Thyroid gland (tissue), 4 donors: ENCODE measurements around the gene DIS3L2. TPM values are rescaled to one million over a fixed set of nuclear protein-coding genes. Genes with fewer than 3 reads are reported as not detected.

Experiments used
- DNase-seq, 2 donors: peaks; one replicate each; pipeline ENCODE4 v3.0.0-alpha.2; 2019
- H3K27ac ChIP-seq, 3 donors: fragments of 200-600 bp; sonication (generic); 1 replicate in 2 of 3; 2 replicates in 1 of 3; pipeline ENCODE4 v1.5.1; 2016 to 2019; ENCODE audit warnings: mild to moderate bottlenecking in 1 of 3, moderate library complexity in 1 of 3
- H3K27me3 ChIP-seq: fragments of 200-600 bp; sonication (generic); one replicate; pipeline ENCODE4 v1.5.1; 2019
- H3K36me3 ChIP-seq, 2 donors: fragments of 200-600 bp; sonication (generic); one replicate each; pipeline ENCODE4 v1.5.1; 2016 to 2019
- H3K4me1 ChIP-seq, 2 donors: fragments of 200-600 bp; sonication (generic); one replicate each; pipeline ENCODE4 v1.5.1; 2017 to 2019
- H3K4me3 ChIP-seq, 3 donors: fragments of 200-600 bp; sonication (generic); replicated peaks in 1 of 3; 1 replicate in 2 of 3; 2 replicates in 1 of 3; pipeline ENCODE4 v1.5.1; 2016; ENCODE audit warnings: mild to moderate bottlenecking in 1 of 3
- H3K9me3 ChIP-seq: fragments of 200-600 bp; sonication (generic); one replicate; pipeline ENCODE4 v1.5.1; 2017
- POLR2A ChIP-seq, 2 donors: fragments of 450-650 bp; IDR thresholded peaks; one replicate each; pipeline ENCODE4 v1.6.1; 2017; ENCODE audit warnings: antibody characterized with exemption in 2 of 2, mild to moderate bottlenecking in 2 of 2, moderate library complexity in 1 of 2
- WGBS, 2 donors: methylation state at CpG; one replicate each; pipeline ENCODE4 v1.1.5; 2017; 5-methylcytosine and 5-hydroxymethylcytosine counted together
- intact Hi-C: fragments of 100-400 bp; cut with DNase I; formaldehyde crosslinking; loops from one replicate; pipeline ENCODE4 v1.15.1; 2023
- total RNA-seq, 4 donors: library from RNA; depleted of rRNA; stranded (reverse); fragments of >200 nt; gene quantifications; one replicate each; pipeline ENCODE4 v1.2.3, GENCODE V29; 2016
- TF ChIP-seq, protein P1 (sequence below), 6 experiments: fragments of 200-600 bp in 3 of 6; fragments of 450-650 bp in 3 of 6; sonication (generic) in 3 of 6; IDR thresholded peaks; one replicate each; pipeline ENCODE4 v1.5.1; 2016 to 2019; ENCODE audit warnings: antibody characterized with exemption in 6 of 6, mild to moderate bottlenecking in 2 of 6, inconsistent platforms in 1 of 6, moderate library complexity in 1 of 6

Gene DIS3L2
- total RNA-seq, 4 donors from 2014 or later = 42.2 to 68.7 (median 50.3) TPM

DNA sequence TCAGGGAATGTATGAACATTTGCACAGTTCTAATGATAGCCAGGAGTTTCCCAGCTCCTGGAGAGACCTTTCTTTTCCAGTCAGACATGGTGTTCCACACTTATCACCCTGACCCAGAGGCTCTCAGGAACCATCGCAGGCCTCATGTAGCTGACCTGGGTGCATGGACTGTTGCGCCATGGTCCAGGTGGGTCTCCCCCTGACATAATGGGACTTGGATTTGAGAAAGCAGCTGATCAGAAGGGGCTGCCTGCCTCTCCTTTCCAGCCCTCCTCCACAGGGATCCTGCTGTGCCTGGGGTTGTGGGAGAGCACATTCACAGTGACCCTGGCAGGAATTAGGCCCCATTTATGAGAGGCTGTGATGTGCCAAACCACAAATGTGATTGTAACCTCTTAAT, 283.6 kb downstream of the DIS3L2 start:
- no peak overlapping the region for H3K4me3 ChIP-seq
- no peaks in the 10 kb centered on the region for H3K36me3 ChIP-seq
- H3K4me1 ChIP-seq = no peaks in the 10 kb centered on the region
- no peaks in the 10 kb centered on the region for H3K9me3 ChIP-seq
- no peak for DNase-seq
- TF ChIP-seq, protein P1, sequence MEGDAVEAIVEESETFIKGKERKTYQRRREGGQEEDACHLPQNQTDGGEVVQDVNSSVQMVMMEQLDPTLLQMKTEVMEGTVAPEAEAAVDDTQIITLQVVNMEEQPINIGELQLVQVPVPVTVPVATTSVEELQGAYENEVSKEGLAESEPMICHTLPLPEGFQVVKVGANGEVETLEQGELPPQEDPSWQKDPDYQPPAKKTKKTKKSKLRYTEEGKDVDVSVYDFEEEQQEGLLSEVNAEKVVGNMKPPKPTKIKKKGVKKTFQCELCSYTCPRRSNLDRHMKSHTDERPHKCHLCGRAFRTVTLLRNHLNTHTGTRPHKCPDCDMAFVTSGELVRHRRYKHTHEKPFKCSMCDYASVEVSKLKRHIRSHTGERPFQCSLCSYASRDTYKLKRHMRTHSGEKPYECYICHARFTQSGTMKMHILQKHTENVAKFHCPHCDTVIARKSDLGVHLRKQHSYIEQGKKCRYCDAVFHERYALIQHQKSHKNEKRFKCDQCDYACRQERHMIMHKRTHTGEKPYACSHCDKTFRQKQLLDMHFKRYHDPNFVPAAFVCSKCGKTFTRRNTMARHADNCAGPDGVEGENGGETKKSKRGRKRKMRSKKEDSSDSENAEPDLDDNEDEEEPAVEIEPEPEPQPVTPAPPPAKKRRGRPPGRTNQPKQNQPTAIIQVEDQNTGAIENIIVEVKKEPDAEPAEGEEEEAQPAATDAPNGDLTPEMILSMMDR (IDR thresholded peaks at IDR 0.05) = no peak
- intact Hi-C loops = no loop called here
- H3K27ac ChIP-seq = no peak overlapping the region
- WGBS, 2 donors = 94 to 95% methylated on average over 2 of the region's 2 CpGs
- H3K27me3 ChIP-seq = no peaks in the 10 kb centered on the region

DNA sequence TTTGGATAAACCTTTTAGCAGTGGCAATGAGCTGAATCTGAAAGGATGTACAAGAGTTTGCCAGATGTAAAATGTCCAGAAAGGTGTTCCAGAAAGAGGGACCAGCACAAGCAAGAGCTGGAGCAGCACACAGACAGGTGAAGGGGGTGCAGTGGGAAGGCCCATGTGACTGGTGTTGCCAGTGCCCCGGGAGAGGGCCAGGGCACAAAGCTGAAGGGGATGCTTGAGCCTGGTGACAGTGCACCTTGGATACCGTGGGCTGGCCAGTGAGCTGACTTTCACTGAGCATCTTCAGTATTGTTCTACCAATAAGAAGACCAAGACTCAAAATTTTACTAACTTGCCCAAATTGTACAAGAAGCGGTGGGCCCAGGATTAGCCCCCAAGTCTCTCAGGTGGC, 284.7 kb downstream of the DIS3L2 start:
- H3K27ac ChIP-seq = no peak overlapping the region
- no peak overlapping the region for H3K4me3 ChIP-seq
- intact Hi-C loops = no loop called here
- no peaks in the 10 kb centered on the region for H3K27me3 ChIP-seq
- H3K36me3 ChIP-seq = no peaks in the 10 kb centered on the region
- no peak for TF ChIP-seq POLR2A (IDR thresholded peaks at IDR 0.05)
- TF ChIP-seq, protein P1 (IDR thresholded peaks at IDR 0.05) = no peak
- DNase-seq = no peak
- no peaks in the 10 kb centered on the region for H3K4me1 ChIP-seq
- 90 to 94% methylated on average over 3 of the region's 3 CpGs for WGBS, 2 donors
- no peaks in the 10 kb centered on the region for H3K9me3 ChIP-seq

DNA sequence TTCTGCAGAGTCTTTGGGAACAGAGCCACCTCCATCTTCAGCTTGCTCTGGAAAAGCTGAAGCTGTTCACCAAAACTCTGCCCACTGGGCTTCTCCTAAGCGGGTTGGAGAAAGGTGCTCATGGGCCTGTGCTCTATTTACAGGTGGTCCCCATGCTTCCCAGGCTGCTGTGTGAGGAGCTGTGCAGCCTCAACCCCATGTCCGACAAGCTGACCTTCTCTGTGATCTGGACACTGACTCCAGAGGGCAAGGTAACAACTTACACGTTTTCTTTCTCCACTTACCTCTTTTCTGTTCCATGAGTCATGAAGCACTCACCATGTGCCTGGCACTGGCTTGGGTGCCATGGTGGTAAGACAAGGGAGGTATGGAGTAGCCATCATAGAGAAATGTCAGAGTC, 287.6 kb downstream of the DIS3L2 start:
- WGBS, 2 donors = 97 to 99% methylated on average over 3 of the region's 3 CpGs
- Histone ChIP-seq H3K27ac (no peak overlapping the region), H3K4me1 (no peaks in the 10 kb centered on the region), H3K4me3 (no peak overlapping the region), H3K27me3 (no peaks in the 10 kb centered on the region), H3K9me3 (no peaks in the 10 kb centered on the region), H3K36me3 (no peaks in the 10 kb centered on the region)
- TF ChIP-seq POLR2A (IDR thresholded peaks at IDR 0.05) = no peak
- TF ChIP-seq, protein P1 (IDR thresholded peaks at IDR 0.05) = no peak
- DNase-seq = no peak
- intact Hi-C loops = no loop called here

DNA sequence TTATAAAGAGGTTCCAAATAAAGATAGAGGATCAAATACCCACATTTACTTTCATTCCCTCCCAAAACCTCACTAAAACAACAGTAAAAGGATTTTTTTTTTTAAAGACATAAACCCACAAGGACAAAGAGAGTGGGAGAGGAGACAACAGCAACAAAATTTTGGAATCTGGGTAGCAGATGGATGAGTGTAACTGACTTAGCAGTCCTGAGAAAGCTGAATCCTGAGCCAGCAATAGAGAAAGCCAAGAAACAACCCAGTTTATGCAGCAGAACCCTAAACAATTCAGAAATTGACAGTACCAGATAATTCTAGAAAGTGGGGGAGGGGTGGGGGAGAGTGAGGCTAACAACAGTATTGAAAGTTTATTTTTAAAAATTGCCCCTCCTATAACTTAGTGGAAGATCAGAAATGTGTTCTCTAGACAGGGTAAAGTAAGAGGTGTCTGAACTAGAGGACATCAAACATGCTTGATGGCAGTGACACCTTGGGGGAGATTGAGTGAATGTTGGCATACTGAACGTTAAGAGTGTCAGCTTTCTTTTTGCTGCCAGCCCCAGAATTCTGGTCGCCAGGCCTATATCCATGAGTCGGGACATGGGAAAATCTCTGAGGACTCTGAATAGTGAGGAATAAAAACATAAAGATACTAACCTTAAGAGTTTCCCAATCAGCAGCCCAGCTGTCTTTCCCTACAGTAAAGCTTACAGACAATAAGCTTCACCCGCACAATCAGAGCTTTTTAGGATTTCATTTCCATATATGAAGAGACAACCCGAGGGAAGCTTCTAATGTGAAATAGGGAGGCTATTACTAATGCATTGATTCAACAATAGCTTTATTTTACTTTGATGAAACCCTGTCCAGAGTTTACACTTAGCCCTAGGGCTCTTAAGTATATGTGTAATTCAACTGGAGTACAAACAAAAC, 289.0 kb downstream of the DIS3L2 start:
- no peak for TF ChIP-seq POLR2A (IDR thresholded peaks at IDR 0.05)
- TF ChIP-seq, protein P1 (IDR thresholded peaks at IDR 0.05) = no peak
- no peak for DNase-seq
- H3K27me3 ChIP-seq = no peaks in the 10 kb centered on the region
- no peak overlapping the region for H3K27ac ChIP-seq
- no peaks in the 10 kb centered on the region for H3K4me1 ChIP-seq
- no peaks in the 10 kb centered on the region for H3K9me3 ChIP-seq
- no peaks in the 10 kb centered on the region for H3K36me3 ChIP-seq
- intact Hi-C loops = no loop called here
- 86 to 89% methylated on average over 5 of the region's 5 CpGs for WGBS, 2 donors
- no peak overlapping the region for H3K4me3 ChIP-seq

DNA sequence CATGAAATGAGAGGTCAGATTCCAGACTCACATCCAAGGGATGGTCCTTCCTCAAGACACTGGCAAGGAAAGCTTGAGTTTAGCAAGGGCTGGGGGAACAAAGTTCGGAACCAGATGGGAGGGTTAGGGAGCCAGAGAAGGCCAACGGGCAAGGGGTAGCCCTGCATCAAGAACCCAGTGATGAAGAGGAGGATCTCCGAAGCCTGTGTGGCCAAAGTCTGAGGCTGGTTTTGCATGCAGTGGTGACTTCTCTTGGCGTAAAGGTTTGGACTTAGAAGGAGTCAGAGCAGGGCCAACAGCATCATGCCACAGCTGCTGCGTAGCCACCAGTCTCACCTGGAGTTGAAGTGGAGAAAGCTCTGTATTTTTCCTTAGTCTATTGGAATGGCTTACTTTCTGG, 293.5 kb downstream of the DIS3L2 start:
- Histone ChIP-seq H3K36me3 (no peaks in the 10 kb centered on the region), H3K9me3 (no peaks in the 10 kb centered on the region), H3K4me3 (no peak overlapping the region), H3K27me3 (no peaks in the 10 kb centered on the region), H3K4me1 (peaks cover 20 to 27% of the 10 kb centered on the region in 2 donors), H3K27ac (no peak overlapping the region)
- intact Hi-C loops = no loop called here
- TF ChIP-seq, protein P1 (IDR thresholded peaks at IDR 0.05) = no peak
- DNase-seq = no peak
- 97 to 98% methylated on average over 5 of the region's 5 CpGs for WGBS, 2 donors
